GM18951 (cell line): ENCODE measurements around the gene MFN2.

ENCODE experiments used
- POLR2A ChIP-seq: IDR thresholded peaks from 4 replicates; pipeline ENCODE4 v1.6.1; 2011; ENCODE audit warnings: mild to moderate bottlenecking; ENCODE audit not compliant: insufficient read length, insufficient read depth; ENCODE audit errors: extremely low read depth
- in situ Hi-C: fragments of 300-500 bp; cut with MboI; formaldehyde crosslinking; loops from one replicate; pipeline ENCODE4 v1.12.0; 2022; ENCODE audit warnings: low sequenced_read_pairs, mixed read lengths, inconsistent platforms; ENCODE audit not compliant: unreplicated experiment

Gene MFN2

DNA sequence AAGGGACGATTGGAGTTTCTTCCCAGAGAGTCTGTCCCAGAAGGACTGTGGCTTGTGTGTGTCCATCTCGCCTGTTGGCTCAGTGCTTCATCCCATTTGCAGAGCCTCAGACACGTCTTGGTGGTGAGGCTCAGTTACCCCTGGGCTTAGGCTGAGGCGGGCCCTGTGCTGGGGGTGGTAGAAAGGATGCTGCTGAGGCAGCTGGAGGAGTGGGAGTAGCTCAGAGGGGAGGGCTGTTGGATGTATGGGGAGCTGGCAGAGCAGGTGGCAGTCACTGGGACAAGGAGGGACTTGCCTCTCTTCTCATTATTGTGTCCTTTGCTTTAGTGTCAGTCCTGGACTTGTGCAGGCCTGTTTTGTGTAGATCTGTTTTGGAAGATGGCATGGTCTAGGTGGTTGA is 31.8 kb downstream of the MFN2 start:
- in situ Hi-C loops, result no loop called here
- TF ChIP-seq POLR2A, result no peak

- no peak for TF ChIP-seq POLR2A
- in situ Hi-C loops, result no loop called here
Measured at GRCh38 chr1:12012560-12013316, 32.5 kb downstream of the MFN2 start.

DNA sequence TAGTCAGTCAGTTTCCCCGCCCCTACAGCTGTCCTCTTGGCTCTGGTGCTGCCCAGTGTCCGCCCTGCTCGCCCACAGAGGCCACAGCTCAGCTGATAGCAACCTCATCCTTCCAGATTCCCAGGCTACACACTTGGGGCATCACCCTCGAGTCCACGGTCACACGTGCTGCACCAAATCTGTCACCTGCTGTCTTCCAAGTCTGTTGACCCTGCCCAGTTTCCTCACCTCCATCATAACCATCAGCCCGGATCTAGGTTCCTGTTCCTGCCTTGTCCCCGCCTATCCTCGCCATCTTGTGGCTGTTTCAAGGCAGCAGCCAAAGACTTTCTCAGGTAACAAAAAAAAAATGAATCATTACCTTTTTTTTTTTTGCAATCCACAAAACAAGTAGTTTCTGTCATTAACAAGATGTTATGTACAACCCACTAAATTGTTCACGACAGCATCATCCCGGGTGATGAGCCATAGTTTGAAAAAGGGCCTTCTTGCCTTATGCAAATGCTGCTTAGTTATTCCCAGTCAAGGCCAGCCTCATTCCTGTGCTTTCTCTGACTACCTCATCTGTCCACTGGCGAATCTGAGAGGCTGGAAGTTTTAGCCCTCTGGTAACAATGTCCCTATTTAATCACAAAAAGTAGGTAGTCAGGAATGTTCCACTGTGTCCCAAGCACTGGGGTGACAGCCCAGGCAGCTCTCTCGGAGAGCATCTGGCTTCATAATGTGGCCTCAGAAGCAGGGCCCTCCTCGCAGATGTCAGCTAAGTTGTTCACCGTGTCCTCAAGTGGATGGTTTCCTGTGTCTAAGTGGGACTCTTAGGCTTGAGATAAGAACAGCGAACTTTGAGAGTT is 34.1 kb downstream of the MFN2 start:
- no peak for TF ChIP-seq POLR2A
- in situ Hi-C loops, result no loop called here

DNA sequence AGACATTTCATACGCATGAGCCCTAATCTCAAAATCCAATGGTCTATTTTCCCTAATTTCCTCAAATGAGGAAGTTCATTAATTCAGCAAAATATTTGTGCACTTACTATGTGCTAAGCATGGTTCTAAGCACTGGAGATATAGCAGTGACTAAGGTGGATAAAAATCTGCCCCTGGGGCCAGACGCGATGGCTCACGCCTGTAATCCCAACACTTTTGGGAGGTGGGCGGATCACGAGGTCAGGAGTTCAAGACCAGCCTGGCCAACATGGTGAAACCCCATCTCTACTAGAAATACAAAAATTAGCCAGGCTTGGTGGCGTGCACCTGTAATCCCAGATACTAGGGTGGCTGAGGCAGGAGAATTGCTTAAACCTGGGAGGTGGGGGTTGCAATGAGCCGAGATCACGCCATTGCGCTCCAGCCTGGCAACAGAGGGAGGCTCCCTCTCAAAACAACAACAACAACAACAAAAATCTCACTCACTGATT is 34.8 kb downstream of the MFN2 start:
- in situ Hi-C loops, result no loop called here
- no peak for TF ChIP-seq POLR2A

- TF ChIP-seq POLR2A, result no peak
- in situ Hi-C loops, result no loop called here
Measured at GRCh38 chr1:12015499-12015898, 35.3 kb downstream of the MFN2 start.

DNA sequence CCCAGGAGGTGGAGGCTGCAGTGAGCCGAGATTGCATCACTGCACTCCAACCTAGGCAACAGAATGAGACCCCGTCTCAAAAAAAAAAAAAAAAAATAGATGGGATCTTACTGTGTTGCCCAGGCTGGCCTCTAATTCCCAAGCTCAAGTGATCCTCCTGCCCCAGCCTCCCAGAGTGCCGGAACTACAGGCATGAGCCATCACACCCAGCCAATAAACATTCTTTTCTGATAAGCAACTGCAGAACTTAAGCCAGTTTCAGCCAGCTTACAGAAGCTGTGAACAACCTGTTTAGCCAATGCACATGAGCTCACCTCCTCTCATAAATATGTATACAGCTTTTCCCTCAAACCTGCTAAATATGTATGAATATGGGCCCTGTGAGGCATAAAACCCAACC is 35.9 kb downstream of the MFN2 start:
- in situ Hi-C loops, result no loop called here
- TF ChIP-seq POLR2A, result no peak

DNA sequence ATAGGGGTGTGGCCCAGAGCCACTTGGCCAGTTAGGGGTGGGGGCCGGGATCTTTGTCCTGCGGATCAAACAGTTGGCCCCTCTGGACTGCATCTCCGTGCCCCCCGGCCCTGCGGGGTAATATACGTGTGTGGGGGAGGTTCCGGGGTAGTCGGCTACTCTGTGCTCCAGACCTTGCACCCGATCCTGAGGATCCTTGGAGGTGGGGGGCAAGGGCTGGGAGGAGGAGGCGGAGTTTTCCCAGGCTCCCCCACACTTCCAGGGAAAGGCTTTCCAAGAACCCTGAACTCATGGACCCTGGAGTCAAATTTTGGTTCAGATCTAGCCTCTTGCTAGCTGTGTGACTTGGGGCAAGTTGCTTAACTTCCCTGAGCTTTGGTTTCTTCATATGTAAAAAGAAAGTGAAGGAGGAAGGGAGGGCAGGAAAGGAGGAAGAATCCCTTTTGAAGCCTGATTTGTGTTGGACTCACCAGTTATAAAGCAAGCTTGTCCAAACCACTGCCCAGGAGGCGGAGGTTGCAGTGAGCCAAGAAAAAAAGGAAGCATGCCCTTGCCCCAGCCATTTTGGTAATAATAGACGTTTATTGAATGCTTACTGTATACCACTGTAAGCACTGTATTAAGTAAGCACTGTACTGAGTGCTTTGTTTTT is 39.7 kb downstream of the MFN2 start:
- in situ Hi-C loops, result no loop called here
- TF ChIP-seq POLR2A, result no peak

- no peak for TF ChIP-seq POLR2A
- in situ Hi-C loops, result no loop called here
Measured at GRCh38 chr1:12021616-12022015, 41.4 kb downstream of the MFN2 start.

DNA sequence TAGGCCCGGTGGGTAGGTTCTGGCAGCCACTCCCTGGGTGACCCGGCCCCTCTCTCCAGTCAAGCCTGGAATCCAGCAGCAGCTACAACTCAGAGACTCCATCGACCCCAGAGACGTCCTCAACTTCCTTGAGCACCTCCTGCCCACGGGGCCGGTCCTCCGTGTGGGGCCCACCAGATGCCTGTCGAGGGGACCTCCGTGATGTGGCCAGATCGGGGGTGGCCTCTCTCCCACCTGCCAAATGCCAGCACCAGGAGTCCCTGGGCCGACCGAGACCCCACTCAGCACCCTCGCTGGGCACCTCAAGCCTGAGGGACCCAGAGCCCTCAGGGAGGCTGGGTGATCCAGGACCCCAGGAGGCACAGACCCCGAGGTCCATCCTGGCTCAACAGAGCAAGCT is 41.8 kb downstream of the MFN2 start:
- no peak for TF ChIP-seq POLR2A
- in situ Hi-C loops, result no loop called here

- no peak for TF ChIP-seq POLR2A
- in situ Hi-C loops, result no loop called here
Measured at GRCh38 chr1:12026586-12026985, 46.3 kb downstream of the MFN2 start.

DNA sequence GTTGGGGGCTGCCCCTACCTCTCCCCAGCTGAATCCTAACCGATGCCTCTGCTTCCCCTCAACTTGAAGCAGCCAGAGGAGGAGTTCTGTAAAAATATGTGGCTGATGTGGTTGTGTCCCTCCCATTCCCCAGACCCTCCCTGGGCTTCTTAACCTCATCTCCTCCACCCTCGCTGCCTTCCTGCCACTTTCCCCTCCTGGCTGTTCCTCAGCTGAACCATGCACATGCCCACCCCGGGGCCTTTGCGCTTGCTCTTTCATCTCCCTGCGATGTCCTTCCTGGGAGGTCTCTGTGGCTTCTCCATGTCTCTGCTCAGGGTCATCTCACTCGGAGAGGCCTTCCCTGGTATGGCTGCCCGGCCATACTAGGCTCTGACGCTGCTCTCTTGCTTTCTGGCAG is 48.0 kb downstream of the MFN2 start:
- in situ Hi-C loops, result no loop called here
- no peak for TF ChIP-seq POLR2A

GRCh38 chr1:12028957-12029511 is 48.8 kb downstream of the MFN2 start:
- TF ChIP-seq POLR2A, result no peak
- in situ Hi-C loops, result no loop called here

- no peak for TF ChIP-seq POLR2A
- in situ Hi-C loops, result no loop called here
Measured at GRCh38 chr1:12029720-12030339, 49.6 kb downstream of the MFN2 start.
